ENCODE results near the gene PTPRT.

DNA sequence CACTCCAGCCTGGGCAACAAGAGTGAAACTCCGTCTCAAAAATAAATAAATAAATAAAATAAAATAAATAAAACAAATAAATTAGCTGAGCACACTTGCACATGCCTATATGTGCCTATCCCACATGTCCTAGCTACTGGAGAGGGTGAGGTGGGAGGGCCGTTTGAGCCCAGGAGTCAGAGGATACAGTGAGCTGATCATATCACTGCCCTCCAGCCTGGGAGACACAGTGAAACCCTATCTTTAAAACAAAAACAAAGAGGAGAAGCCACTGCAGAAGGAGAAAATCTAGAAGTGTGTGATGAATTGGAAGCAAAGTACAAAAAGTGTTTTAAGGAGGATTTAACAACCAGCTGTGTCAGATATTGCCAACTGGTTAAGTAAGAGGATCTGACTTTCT lies 728.4 kb downstream of the PTPRT start:
- TF ChIP-seq TCF12 (IDR thresholded peaks at IDR 0.05; ENCODE audit: low read depth): no peak
- no peak for TF ChIP-seq YY1 (IDR thresholded peaks at IDR 0.05; ENCODE audit: low read depth)
- no peak for TF ChIP-seq ZBTB7A (IDR thresholded peaks at IDR 0.05; ENCODE audit: low read depth)
- TF ChIP-seq EP300 (IDR thresholded peaks at IDR 0.05; ENCODE audit: borderline replicate concordance): no peak
- TF ChIP-seq CREB1 (IDR thresholded peaks at IDR 0.05; ENCODE audit: low read depth): no peak
- no peak for TF ChIP-seq NFIC (IDR thresholded peaks at IDR 0.05)
- TF ChIP-seq TAF1 (IDR thresholded peaks at IDR 0.05; ENCODE audit: low read depth): no peak
- TF ChIP-seq, protein P1, sequence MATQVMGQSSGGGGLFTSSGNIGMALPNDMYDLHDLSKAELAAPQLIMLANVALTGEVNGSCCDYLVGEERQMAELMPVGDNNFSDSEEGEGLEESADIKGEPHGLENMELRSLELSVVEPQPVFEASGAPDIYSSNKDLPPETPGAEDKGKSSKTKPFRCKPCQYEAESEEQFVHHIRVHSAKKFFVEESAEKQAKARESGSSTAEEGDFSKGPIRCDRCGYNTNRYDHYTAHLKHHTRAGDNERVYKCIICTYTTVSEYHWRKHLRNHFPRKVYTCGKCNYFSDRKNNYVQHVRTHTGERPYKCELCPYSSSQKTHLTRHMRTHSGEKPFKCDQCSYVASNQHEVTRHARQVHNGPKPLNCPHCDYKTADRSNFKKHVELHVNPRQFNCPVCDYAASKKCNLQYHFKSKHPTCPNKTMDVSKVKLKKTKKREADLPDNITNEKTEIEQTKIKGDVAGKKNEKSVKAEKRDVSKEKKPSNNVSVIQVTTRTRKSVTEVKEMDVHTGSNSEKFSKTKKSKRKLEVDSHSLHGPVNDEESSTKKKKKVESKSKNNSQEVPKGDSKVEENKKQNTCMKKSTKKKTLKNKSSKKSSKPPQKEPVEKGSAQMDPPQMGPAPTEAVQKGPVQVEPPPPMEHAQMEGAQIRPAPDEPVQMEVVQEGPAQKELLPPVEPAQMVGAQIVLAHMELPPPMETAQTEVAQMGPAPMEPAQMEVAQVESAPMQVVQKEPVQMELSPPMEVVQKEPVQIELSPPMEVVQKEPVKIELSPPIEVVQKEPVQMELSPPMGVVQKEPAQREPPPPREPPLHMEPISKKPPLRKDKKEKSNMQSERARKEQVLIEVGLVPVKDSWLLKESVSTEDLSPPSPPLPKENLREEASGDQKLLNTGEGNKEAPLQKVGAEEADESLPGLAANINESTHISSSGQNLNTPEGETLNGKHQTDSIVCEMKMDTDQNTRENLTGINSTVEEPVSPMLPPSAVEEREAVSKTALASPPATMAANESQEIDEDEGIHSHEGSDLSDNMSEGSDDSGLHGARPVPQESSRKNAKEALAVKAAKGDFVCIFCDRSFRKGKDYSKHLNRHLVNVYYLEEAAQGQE (IDR thresholded peaks at IDR 0.05; ENCODE audit: low read depth): no peak
- TF ChIP-seq EGR1 (IDR thresholded peaks at IDR 0.05): no peak
- TF ChIP-seq TEAD4 (IDR thresholded peaks at IDR 0.05): no peak

All from Ishikawa (cell line).